Measurements from ENCODE around the gene BCL2. TPM values are rescaled to one million over a fixed set of nuclear protein-coding genes. Genes with fewer than 3 reads are reported as not detected.

BCL2 gene
- total and polyA plus RNA-seq, 9 of the 15 experiments (the other 6 are each of a cell fraction or from before 2014, with no cell fraction given) = 0.10 to 1.1 (median 0.65) TPM

GRCh38 chr18:63367053-63367953 lies 47.7 kb upstream of the BCL2 start, which contains the start of gene KDSR (continued):
- TF ChIP-seq ELK1 (CRISPR knock-in tag; IDR thresholded peaks at IDR 0.05) (no peak), SIN3A (IDR thresholded peaks at IDR 0.05; ENCODE audit: borderline replicate concordance in 2 of 2, control insufficient read depth in 1 of 2, low read depth in 2 of 2, low read length in 2 of 2) (no peak), ZNF184 (CRISPR knock-in tag; IDR thresholded peaks at IDR 0.05) (no peak), PHF20 (IDR thresholded peaks at IDR 0.05; ENCODE audit: partially characterized antibody) (peak; percentile 22), CREB1 (IDR thresholded peaks at IDR 0.05) (peak; percentile 12; the same call in 1 of the 2 replicates), CREB1 (CRISPR knock-in tag; IDR thresholded peaks at IDR 0.05) (peak; percentile 71; the same call in 1 of the 2 replicates), CHD1 (IDR thresholded peaks at IDR 0.05; ENCODE audit: low read length) (no peak), NR2F6 (CRISPR knock-in tag; IDR thresholded peaks at IDR 0.05) (no peak), ZBTB11 (CRISPR knock-in tag; IDR thresholded peaks at IDR 0.05) (0 out of 6 replicates have a peak, but pooled peaks of 1 of the 3 experiments have one; percentile 29), ZNF551 (CRISPR knock-in tag; IDR thresholded peaks at IDR 0.05) (no peak), RBM25 (IDR thresholded peaks at IDR 0.05; ENCODE audit: low read depth, low read length, severe bottlenecking) (peak; percentile 17), DIDO1 (tag; IDR thresholded peaks at IDR 0.05; ENCODE audit: low read depth) (no peak), POLR2AphosphoS5 (IDR thresholded peaks at IDR 0.05; ENCODE audit: control insufficient read depth, insufficient read depth, low read depth, low read length) (peak; percentile 78), ZNF717 (CRISPR knock-in tag; IDR thresholded peaks at IDR 0.05) (no peak), ESRRA (IDR thresholded peaks at IDR 0.05; ENCODE audit: borderline replicate concordance, low read depth) (no peak)
- TF ChIP-seq, protein P1, sequence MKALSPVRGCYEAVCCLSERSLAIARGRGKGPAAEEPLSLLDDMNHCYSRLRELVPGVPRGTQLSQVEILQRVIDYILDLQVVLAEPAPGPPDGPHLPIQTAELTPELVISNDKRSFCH (CRISPR knock-in tag; IDR thresholded peaks at IDR 0.05) = no peak
- TF ChIP-seq, protein P1 (tag; IDR thresholded peaks at IDR 0.05) = 0 out of 2 replicates have a peak, but pooled peaks have one; percentile 36
- TF ChIP-seq, protein P2, sequence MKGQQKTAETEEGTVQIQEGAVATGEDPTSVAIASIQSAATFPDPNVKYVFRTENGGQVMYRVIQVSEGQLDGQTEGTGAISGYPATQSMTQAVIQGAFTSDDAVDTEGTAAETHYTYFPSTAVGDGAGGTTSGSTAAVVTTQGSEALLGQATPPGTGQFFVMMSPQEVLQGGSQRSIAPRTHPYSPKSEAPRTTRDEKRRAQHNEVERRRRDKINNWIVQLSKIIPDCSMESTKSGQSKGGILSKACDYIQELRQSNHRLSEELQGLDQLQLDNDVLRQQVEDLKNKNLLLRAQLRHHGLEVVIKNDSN (CRISPR knock-in tag; IDR thresholded peaks at IDR 0.05) = 0 out of 2 replicates have a peak, but pooled peaks have one; percentile 18
- TF ChIP-seq, protein P3, sequence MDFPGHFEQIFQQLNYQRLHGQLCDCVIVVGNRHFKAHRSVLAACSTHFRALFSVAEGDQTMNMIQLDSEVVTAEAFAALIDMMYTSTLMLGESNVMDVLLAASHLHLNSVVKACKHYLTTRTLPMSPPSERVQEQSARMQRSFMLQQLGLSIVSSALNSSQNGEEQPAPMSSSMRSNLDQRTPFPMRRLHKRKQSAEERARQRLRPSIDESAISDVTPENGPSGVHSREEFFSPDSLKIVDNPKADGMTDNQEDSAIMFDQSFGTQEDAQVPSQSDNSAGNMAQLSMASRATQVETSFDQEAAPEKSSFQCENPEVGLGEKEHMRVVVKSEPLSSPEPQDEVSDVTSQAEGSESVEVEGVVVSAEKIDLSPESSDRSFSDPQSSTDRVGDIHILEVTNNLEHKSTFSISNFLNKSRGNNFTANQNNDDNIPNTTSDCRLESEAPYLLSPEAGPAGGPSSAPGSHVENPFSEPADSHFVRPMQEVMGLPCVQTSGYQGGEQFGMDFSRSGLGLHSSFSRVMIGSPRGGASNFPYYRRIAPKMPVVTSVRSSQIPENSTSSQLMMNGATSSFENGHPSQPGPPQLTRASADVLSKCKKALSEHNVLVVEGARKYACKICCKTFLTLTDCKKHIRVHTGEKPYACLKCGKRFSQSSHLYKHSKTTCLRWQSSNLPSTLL (IDR thresholded peaks at IDR 0.05) = no peak

All from K562 (cell line).